HL-60 (cell line): ENCODE measurements around the gene SPSB3.

ENCODE experiments used
- DNase-seq, 2 experiments: peaks; one replicate each; pipeline ENCODE4 v3.0.0-alpha.2; 2010 to 2020; ENCODE audit warnings: low read depth in 1 of 2, low spot score in 1 of 2
- H3K27ac ChIP-seq: fragments of 250-450 bp; sonication (Bioruptor Pico); replicated peaks from 2 replicates; pipeline ENCODE4 v1.5.1; 2020; ENCODE audit warnings: mild to moderate bottlenecking, moderate library complexity
- H3K27me3 ChIP-seq: fragments of 250-450 bp; sonication (Bioruptor Pico); 2 replicates; pipeline ENCODE4 v1.5.1; 2021; ENCODE audit warnings: mild to moderate bottlenecking, moderate library complexity; ENCODE audit not compliant: insufficient read depth, poor library complexity, severe bottlenecking
- H3K4me3 ChIP-seq: replicated peaks from 2 replicates; pipeline ENCODE4 v1.5.1; 2011; ENCODE audit warnings: mild to moderate bottlenecking, control low read depth, low read length; ENCODE audit not compliant: insufficient read depth
- GABPA ChIP-seq: IDR thresholded peaks from 2 replicates; pipeline ENCODE4 v1.6.1; 2012; ENCODE audit warnings: low read depth
- POLR2AphosphoS5 ChIP-seq: IDR thresholded peaks from 2 replicates; pipeline ENCODE4 v1.6.1; 2012; ENCODE audit warnings: low read depth
- SPI1 ChIP-seq: IDR thresholded peaks from 2 replicates; pipeline ENCODE4 v1.6.1; 2012; ENCODE audit warnings: low read depth, mild to moderate bottlenecking, borderline replicate concordance
- TF ChIP-seq, protein P1 (sequence below): IDR thresholded peaks from 2 replicates; pipeline ENCODE4 v1.6.1; 2012; ENCODE audit warnings: low read depth; ENCODE audit not compliant: insufficient replicate concordance
- TF ChIP-seq, protein P2 (sequence below): IDR thresholded peaks from one replicate; pipeline ENCODE4 v1.5.1; 2011; ENCODE audit warnings: low read length, control low read depth, inconsistent platforms; ENCODE audit not compliant: insufficient read depth

Gene SPSB3

GRCh38 chr16:1815461-1815860 lies 33.1 kb upstream of the SPSB3 start:
- Histone ChIP-seq H3K4me3 (no peak overlapping the region), H3K27ac (no peak overlapping the region), H3K27me3 (no peaks in the 10 kb centered on the region)
- TF ChIP-seq POLR2AphosphoS5 (no peak), GABPA (no peak), SPI1 (no peak)
- TF ChIP-seq, protein P1, sequence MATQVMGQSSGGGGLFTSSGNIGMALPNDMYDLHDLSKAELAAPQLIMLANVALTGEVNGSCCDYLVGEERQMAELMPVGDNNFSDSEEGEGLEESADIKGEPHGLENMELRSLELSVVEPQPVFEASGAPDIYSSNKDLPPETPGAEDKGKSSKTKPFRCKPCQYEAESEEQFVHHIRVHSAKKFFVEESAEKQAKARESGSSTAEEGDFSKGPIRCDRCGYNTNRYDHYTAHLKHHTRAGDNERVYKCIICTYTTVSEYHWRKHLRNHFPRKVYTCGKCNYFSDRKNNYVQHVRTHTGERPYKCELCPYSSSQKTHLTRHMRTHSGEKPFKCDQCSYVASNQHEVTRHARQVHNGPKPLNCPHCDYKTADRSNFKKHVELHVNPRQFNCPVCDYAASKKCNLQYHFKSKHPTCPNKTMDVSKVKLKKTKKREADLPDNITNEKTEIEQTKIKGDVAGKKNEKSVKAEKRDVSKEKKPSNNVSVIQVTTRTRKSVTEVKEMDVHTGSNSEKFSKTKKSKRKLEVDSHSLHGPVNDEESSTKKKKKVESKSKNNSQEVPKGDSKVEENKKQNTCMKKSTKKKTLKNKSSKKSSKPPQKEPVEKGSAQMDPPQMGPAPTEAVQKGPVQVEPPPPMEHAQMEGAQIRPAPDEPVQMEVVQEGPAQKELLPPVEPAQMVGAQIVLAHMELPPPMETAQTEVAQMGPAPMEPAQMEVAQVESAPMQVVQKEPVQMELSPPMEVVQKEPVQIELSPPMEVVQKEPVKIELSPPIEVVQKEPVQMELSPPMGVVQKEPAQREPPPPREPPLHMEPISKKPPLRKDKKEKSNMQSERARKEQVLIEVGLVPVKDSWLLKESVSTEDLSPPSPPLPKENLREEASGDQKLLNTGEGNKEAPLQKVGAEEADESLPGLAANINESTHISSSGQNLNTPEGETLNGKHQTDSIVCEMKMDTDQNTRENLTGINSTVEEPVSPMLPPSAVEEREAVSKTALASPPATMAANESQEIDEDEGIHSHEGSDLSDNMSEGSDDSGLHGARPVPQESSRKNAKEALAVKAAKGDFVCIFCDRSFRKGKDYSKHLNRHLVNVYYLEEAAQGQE: no peak
- TF ChIP-seq, protein P2, sequence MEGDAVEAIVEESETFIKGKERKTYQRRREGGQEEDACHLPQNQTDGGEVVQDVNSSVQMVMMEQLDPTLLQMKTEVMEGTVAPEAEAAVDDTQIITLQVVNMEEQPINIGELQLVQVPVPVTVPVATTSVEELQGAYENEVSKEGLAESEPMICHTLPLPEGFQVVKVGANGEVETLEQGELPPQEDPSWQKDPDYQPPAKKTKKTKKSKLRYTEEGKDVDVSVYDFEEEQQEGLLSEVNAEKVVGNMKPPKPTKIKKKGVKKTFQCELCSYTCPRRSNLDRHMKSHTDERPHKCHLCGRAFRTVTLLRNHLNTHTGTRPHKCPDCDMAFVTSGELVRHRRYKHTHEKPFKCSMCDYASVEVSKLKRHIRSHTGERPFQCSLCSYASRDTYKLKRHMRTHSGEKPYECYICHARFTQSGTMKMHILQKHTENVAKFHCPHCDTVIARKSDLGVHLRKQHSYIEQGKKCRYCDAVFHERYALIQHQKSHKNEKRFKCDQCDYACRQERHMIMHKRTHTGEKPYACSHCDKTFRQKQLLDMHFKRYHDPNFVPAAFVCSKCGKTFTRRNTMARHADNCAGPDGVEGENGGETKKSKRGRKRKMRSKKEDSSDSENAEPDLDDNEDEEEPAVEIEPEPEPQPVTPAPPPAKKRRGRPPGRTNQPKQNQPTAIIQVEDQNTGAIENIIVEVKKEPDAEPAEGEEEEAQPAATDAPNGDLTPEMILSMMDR: no peak
- no peak for DNase-seq

- TF ChIP-seq, protein P2: peak; percentile 64
- TF ChIP-seq, protein P1: no peak
- Histone ChIP-seq H3K4me3 (no peak overlapping the region), H3K27me3 (no peaks in the 10 kb centered on the region), H3K27ac (no peak overlapping the region)
- DNase-seq: peak; percentile 41 to 70
Observed at GRCh38 chr16:1812732-1813163, 30.4 kb upstream of the SPSB3 start.

DNA sequence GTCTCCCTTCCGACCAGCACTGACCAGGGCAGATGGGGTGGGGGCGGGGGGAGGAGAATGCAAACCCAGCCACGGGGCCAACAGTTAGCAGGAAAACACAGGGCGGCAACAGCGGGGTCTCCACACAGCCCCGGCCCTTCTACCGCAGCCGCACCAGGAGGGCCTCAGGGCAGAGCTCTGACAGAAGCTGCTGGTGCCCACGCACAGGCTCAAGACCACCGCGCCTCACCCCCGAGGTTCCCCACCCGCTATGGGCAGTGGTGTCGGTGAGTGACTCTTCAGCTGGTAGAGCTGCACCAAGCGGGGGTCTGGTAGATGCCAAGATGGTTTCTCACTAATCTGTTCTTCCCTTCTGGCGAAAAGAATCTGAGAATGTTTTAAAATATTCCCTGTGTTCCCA lies 28.2 kb upstream of the SPSB3 start:
- H3K4me3 ChIP-seq: no peak overlapping the region
- H3K27me3 ChIP-seq: no peaks in the 10 kb centered on the region
- no peak overlapping the region for H3K27ac ChIP-seq
- DNase-seq: no peak
- TF ChIP-seq, protein P2: no peak
- TF ChIP-seq GABPA (no peak), SPI1 (no peak), POLR2AphosphoS5 (no peak)
- TF ChIP-seq, protein P1: no peak
